Thoracic aorta (tissue), 2 donors: ENCODE measurements around the gene ACOT12. TPM values are rescaled to one million over a fixed set of nuclear protein-coding genes. Genes with fewer than 3 reads are reported as not detected.

ENCODE experiments used
- ATAC-seq: fragments of 150-250 bp; one replicate; pipeline ENCODE4 v1.8.0; 2017; ENCODE audit warnings: low read depth; ENCODE audit not compliant: insufficient number of reproducible peaks, low FRiP score
- DNase-seq: peaks from one replicate; pipeline ENCODE4 v3.0.0-alpha.2; 2020; ENCODE audit warnings: low spot score
- H3K27ac ChIP-seq, 2 donors: fragments of 200-600 bp; sonication (generic); 1 replicate in 1 of 2; 2 replicates in 1 of 2; pipeline ENCODE4 v1.5.1; 2016; ENCODE audit warnings: mild to moderate bottlenecking in 2 of 2, moderate library complexity in 2 of 2
- H3K27me3 ChIP-seq: fragments of 200-600 bp; sonication (generic); replicated peaks from 2 replicates; pipeline ENCODE4 v1.6.0; 2016; ENCODE audit warnings: mild to moderate bottlenecking; ENCODE audit not compliant: insufficient read depth
- H3K36me3 ChIP-seq: fragments of 200-600 bp; sonication (generic); one replicate; pipeline ENCODE4 v1.5.1; 2016
- H3K4me1 ChIP-seq, 2 donors: fragments of 200-600 bp; sonication (generic); 1 replicate in 1 of 2; 2 replicates in 1 of 2; pipeline versions ENCODE4 v1.5.1 to v1.6.0; 2016; ENCODE audit warnings: low read depth in 2 of 2, mild to moderate bottlenecking in 1 of 2; ENCODE audit not compliant: control insufficient read depth in 1 of 2
- H3K4me3 ChIP-seq: fragments of 200-600 bp; sonication (generic); 2 replicates; pipeline ENCODE4 v1.5.1; 2016; ENCODE audit warnings: mild to moderate bottlenecking
- H3K9me3 ChIP-seq: fragments of 200-600 bp; sonication (generic); 2 replicates; pipeline ENCODE4 v1.5.1; 2016
- total RNA-seq, 2 donors: library from RNA; depleted of rRNA; stranded (reverse); fragments of >200 nt; gene quantifications; one replicate each; pipeline versions ENCODE4 v1.1.0 to v1.2.3, GENCODE V29; 2016
- TF ChIP-seq, protein P1 (sequence below): fragments of 200-600 bp; sonication (generic); IDR thresholded peaks from one replicate; pipeline ENCODE4 v1.5.1; 2019; ENCODE audit warnings: antibody characterized with exemption

Gene ACOT12
- total RNA-seq, 2 donors from 2014 or later, result 2.3 TPM; not detected in 1

DNA sequence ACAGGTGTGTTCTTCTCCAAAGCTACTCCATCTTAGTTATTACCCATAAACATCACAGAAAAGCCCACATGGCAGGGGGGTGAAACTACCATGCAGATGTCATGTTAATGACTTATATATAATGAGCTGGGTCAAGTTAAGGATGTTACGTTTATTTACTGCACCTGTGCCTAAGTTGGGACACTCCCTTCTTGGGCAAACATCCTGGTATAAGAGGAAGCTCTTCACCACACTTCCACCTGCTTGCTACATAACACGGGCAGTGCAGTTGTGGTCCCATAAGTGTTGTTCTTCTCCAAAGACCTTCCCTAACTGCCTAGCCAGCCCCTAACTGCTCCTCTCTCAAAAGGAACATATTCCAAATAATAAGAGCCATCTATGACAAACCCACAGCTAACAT is 101.8 kb downstream of the ACOT12 start:
- no peak for DNase-seq
- no peaks in the 10 kb centered on the region for H3K36me3 ChIP-seq
- H3K4me3 ChIP-seq, result no peak overlapping the region
- H3K27me3 ChIP-seq, result no peaks in the 10 kb centered on the region
- TF ChIP-seq, protein P1, sequence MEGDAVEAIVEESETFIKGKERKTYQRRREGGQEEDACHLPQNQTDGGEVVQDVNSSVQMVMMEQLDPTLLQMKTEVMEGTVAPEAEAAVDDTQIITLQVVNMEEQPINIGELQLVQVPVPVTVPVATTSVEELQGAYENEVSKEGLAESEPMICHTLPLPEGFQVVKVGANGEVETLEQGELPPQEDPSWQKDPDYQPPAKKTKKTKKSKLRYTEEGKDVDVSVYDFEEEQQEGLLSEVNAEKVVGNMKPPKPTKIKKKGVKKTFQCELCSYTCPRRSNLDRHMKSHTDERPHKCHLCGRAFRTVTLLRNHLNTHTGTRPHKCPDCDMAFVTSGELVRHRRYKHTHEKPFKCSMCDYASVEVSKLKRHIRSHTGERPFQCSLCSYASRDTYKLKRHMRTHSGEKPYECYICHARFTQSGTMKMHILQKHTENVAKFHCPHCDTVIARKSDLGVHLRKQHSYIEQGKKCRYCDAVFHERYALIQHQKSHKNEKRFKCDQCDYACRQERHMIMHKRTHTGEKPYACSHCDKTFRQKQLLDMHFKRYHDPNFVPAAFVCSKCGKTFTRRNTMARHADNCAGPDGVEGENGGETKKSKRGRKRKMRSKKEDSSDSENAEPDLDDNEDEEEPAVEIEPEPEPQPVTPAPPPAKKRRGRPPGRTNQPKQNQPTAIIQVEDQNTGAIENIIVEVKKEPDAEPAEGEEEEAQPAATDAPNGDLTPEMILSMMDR, result no peak
- H3K9me3 ChIP-seq, result no peaks in the 10 kb centered on the region
- H3K27ac ChIP-seq, result no peak overlapping the region
- H3K4me1 ChIP-seq, result peaks cover 0 to 4% of the 10 kb centered on the region in 2 donors
- ATAC-seq, result no peak

DNA sequence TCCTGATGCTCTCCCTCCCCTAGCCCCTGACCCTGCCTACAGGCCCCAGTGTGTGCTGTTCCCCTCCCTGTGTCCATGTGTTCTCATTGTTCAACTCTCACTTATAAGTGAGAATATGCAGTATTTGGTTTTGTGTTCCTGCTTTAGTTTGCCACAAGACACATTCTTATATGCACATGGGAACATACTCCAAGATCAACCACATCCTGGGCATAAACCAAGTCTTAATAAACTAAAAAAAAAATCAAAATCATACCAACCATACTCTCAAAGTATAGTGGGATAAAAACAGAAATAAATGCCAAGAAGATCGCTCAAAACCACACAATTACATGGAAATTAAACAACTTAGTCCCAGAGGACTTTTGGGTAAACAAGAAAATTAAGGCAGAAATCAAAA is 103.8 kb downstream of the ACOT12 start:
- H3K27me3 ChIP-seq, result no peaks in the 10 kb centered on the region

DNA sequence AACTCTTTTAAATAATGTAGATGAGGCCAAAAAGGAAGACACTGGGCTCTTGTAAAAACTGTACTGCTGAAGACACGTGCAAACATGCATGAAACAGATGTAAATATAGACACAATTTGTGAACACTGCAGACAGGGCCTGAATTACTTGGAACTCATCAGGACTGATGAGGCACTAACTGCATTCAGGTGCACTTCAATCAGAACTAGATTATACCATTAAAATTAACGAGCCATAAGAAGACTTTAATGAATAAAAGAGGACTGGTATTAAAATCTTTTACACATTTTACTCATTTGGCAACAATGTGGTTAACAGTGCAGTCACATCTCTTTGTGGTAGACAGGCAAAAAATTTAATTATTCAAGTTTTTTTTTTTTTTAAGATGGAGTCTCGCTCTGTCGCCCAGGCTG is 105.9 kb downstream of the ACOT12 start:
- TF ChIP-seq, protein P1, result no peak
- DNase-seq (no peak), ATAC-seq (no peak)
- no peaks in the 10 kb centered on the region for H3K27me3 ChIP-seq
- H3K4me1 ChIP-seq, result peaks cover 0 to 4% of the 10 kb centered on the region in 2 donors
- H3K27ac ChIP-seq, result no peak overlapping the region
- no peaks in the 10 kb centered on the region for H3K9me3 ChIP-seq
- H3K4me3 ChIP-seq, result no peak overlapping the region
- H3K36me3 ChIP-seq, result no peaks in the 10 kb centered on the region

More for the DNA sequence above, 103.8 kb downstream of the ACOT12 start:
- TF ChIP-seq, protein P1, result no peak
- Histone ChIP-seq H3K36me3 (no peaks in the 10 kb centered on the region), H3K27ac (no peak overlapping the region), H3K4me1 (peaks cover 0 to 4% of the 10 kb centered on the region in 2 donors), H3K4me3 (no peak overlapping the region), H3K9me3 (no peaks in the 10 kb centered on the region)
- no peak for ATAC-seq
- DNase-seq, result no peak

DNA sequence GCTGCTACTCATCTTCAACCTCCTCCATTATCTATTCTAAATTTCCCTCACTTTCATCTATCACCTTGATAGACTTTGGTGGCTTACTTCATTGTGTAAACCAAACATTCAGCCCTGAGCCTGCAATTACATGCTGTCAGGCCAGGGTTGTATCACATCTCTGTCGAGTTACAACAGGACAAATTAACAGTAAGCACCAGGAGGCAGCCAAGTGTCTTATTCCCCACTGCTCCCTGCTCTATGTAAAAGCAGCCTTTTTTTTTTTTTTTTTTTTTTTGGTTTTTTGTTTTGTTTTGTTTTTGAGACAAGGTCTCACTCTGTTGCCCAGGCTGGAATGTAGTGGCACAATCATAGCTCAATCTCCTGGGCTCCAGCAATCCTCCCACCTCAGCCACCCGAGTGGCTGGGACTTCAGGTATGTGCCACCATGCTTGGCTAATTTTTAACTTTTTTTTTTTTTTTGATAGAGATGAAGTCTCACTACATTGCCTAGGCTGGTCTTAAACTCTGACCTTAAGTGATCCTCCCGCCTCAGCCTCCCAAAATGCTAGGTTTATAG is 107.8 kb downstream of the ACOT12 start:
- no peaks in the 10 kb centered on the region for H3K9me3 ChIP-seq
- ATAC-seq, result no peak
- TF ChIP-seq, protein P1, result no peak

DNA sequence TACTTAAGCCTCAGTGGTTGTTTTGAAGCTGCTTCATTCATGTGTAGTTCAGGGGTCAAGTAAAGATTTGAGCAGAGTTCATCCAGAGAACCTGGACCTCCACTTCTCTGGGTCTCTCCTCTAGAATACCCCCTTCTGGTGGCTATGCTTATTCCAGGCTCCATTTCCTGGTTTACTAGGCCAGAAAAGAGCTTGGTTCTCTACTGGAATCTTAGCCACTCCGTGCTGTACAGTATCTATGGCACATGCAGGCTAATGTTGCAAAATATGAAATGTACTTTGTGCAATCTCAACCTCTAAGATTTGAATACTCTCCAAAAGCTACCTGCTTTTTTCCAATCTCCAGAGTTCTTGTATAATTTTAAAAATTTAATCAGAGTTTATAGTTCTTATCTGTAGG is 110.0 kb downstream of the ACOT12 start:
- H3K36me3 ChIP-seq, result no peaks in the 10 kb centered on the region
- H3K4me3 ChIP-seq, result no peak overlapping the region
- H3K9me3 ChIP-seq, result no peaks in the 10 kb centered on the region
- TF ChIP-seq, protein P1, result no peak
- H3K27ac ChIP-seq, result no peak overlapping the region
- no peaks in the 10 kb centered on the region for H3K27me3 ChIP-seq
- ATAC-seq, result no peak
- no peak for DNase-seq
- H3K4me1 ChIP-seq, result no peaks in the 10 kb centered on the region

More for the DNA sequence above, 107.8 kb downstream of the ACOT12 start:
- no peak for DNase-seq
- Histone ChIP-seq H3K4me3 (no peak overlapping the region), H3K27ac (no peak overlapping the region), H3K4me1 (peaks cover 0 to 4% of the 10 kb centered on the region in 2 donors), H3K36me3 (no peaks in the 10 kb centered on the region), H3K27me3 (no peaks in the 10 kb centered on the region)

Other genes starting within 250 kb of the ACOT12 start
- 10 to 100 TPM; 16.8 to 20.6 TPM for gene CKMT2, start 160.8 kb downstream of the ACOT12 start, total RNA-seq
- 10 to 100 TPM in 1 of 2 donors, 1 to 10 TPM in 1; 4.9 to 22.1 TPM for gene ZCCHC9, start 92.5 kb downstream of the ACOT12 start, total RNA-seq